ENCODE data around the gene RPS6KA1.
"Not testable (repeated sequence)": the region's sequence is repeated elsewhere in the genome, so short reads cannot be mapped to it uniquely, and the experiment has no call there.

RPS6KA1 gene

DNA sequence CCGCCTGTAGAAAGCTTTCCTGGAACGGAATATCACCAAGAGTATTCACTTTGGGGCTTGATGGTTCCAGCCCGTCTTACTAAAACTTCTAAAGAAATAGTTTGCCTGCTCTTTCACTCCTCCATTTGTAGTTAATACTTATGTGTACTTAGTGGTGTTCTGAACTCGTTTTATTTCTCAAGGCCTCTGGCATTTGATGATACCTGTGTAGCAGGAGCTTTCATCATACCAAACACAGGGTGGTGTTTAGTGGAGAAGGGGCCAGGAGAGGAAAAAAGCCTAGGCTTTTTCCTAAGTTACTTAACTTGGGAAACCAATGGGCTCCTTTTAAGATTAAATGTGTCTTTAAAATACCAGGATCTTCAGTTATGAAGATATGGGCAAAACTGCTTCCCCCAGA, 74.3 kb downstream of the RPS6KA1 start:
- no peak for DNase-seq

DNA sequence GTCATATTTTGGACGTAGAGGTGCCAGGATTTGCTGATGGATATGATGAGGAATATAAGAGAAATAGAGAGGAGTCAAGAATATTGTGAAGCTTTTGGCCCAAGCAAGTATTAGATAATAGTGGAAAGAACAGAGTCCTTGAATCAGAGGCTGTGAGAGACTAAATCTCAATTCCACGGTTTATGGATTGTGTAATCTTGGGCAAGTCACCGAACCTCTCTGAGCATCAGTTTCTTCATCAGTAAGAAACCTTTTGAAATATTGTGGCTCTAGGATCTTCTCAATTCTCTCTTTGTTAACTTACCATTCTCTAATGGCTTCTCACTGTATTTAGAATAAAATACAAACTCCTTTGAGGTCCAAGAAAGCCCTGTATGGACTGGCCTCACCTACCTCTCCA, 77.6 kb downstream of the RPS6KA1 start:
- no peak for DNase-seq

DNA sequence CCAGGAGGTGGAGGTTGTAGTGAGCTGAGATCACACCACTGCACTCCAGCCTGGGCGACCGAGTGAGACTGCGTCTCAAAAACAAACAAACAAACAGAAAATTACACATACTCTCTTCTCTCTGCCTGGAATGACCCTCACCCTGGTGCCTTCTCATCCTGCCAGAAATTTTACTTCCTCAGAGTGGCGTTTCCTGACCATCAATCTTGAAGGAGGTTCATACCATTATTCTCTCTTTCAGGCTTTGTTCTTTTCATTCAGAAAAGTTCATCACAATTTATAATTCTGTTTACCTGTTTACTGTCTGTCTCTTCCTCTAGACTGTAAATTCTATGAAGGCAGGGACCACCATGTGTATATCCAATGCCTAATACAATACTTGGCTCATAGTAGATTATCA, 79.3 kb downstream of the RPS6KA1 start:
- no peak for DNase-seq

DNA sequence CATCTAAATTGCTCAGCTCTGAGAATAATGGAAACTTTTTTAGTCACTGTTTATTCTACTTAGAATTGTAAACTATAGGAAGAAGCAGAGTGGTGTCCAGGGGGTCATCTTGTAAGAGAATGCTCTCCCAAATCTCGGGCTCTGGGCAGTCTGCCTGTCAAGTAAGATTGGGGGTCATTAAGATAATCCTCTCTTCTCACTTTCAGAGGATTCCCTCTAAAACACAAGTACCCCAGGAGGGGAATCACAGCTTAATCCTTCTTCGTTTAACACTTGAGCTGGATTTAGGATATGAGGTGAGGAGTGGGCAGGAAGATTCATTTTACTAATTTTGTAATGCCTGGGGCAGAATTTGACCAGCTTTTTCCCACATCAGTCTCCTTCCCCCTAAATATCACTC, 81.2 kb downstream of the RPS6KA1 start:
- no peak for DNase-seq

DNA sequence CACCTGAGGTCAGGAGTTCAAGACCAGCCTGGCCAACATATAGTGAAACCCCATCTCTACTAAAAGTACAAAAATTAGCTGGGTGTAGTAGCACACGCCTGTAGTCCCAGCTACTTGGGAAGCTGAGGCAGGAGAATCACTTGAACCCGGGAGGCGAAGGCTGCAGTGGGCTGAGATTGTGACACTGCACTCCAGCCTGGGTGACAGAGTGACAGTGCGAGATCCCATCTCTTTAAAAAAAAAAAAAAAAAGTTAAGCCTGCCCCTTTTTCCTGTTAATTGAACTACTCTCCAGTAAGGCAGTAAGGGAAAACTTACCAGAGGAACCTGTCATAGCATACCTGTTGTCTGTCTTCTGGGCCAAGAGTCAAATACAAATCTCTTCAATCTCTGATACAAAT, 83.1 kb downstream of the RPS6KA1 start:
- DNase-seq = not testable (repeated sequence)

DNA sequence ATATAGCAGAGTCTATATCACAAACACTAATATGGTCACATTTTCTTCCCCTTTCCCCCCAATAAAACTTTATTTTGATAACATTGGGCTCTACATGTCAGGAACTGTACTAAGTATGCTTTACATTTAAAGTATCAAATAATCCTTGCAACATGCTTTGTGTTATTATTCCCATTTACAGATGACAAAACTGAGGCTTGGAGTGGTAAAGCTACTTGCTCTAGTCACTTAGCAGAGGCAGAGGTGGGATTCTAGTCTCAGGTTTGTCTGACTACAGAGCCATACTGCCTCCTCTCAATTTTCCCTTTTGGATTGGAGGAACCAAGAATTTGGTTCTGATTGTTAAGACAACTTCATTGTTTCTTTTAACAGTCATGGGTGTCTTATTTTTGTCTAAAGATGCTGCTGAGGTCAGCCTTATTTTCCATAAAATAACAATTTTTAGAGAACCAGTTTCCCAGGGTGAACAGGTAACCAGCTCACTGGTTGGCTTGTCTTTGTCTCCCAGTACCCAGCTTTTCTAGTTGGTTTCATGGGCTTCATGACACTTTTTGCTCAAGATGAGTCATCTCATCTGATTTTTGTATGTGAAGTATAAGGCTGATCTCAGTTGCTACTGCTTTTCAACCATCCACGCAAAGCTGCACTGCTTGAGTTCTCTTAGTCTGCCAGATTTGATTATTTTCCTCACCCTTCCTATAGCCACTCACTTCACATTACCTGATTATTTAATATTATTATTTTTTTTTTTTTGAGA, 85.3 kb downstream of the RPS6KA1 start:
- DNase-seq = no peak

DNA sequence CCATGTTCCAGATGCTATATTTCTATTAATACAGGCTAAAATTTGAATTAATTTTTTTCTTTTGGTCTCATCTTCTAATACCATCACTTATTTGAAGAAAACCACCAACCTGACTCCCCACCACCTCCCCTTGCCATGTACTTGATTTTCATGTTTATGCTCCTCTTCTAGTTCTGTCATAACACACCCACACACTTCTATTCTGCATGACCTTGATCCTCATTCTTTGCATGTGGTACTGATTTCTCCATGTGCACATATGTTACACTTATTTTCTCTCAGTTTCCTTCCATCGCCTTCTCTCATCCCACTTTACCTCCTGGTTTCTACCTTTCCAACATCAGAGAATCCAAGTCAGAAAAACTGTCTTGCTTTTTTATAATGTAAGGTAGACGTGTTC, 87.3 kb downstream of the RPS6KA1 start:
- DNase-seq = no peak

DNA sequence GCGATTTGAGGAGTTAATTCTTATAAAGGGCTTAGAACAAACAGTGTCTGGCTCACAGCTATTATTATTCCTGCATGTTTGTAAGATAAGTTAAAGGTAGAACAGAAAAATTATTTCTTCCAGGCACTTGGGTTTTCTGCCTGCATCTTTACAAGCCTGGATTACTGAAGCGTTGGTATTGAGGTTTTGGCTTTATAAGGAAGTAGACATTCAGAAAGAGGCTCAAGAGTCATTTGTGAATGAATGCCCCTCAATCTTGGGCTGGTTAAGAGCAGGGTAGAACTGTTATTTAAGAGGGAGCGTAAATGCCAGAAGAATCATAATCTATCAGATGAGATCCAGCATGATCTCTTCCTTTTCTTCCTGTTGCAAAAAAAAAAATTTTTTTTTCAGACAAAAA, 89.0 kb downstream of the RPS6KA1 start:
- DNase-seq = no peak

Measured in CD4-positive, alpha-beta T cell treated with Interleukin-4 for 4 hours (primary cell).